ENCODE results near the gene MINDY4B.

The MINDY4B gene

GRCh38 chr3:150925751-150926201, 20.5 kb upstream of the MINDY4B start:
- TF ChIP-seq KLF9 (tag by site-specific recombination; IDR thresholded peaks at IDR 0.05; ENCODE audit: low read depth) (0 out of 2 replicates have a peak, but pooled peaks have one; percentile 17), ZNF148 (tag by site-specific recombination; IDR thresholded peaks at IDR 0.05; ENCODE audit: borderline replicate concordance) (no peak), WT1 (tag by site-specific recombination; IDR thresholded peaks at IDR 0.05) (no peak), ZFP69B (tag by site-specific recombination; IDR thresholded peaks at IDR 0.05) (no peak), PRDM1 (tag by site-specific recombination; IDR thresholded peaks at IDR 0.05) (no peak), ZNF654 (tag by site-specific recombination; IDR thresholded peaks at IDR 0.05; ENCODE audit: low read depth) (peak; percentile 62), CTCF (tag by site-specific recombination; IDR thresholded peaks at IDR 0.05) (peak; percentile 17; the same call in 1 of the 2 replicates)
- CTCF ChIA-PET = interaction anchor here (0.6 to 2.2 kb wide), 11 partner anchors 9 to 238 kb away, joined by 3 to 16 read pairs (median 4); partner anchors contain the start of gene MED12L
- Histone ChIP-seq H3K4me3 (ENCODE audit: low read depth, low read length) (no peak overlapping the region), H3K36me3 (ENCODE audit: control insufficient read depth in 2 of 2, insufficient read depth in 1 of 2, low read length in 2 of 2) (no peaks in the 10 kb centered on the region), H3K27ac (ENCODE audit: extremely low read depth, low read depth, low read length) (no peak overlapping the region), H3K9me3 (ENCODE audit: control insufficient read depth, insufficient read depth, low read depth, low read length) (no peaks in the 10 kb centered on the region), H3K4me1 (ENCODE audit: control insufficient read depth, insufficient read depth, low read length) (no peaks in the 10 kb centered on the region)
- POLR2A ChIA-PET = no interaction called here

- TF ChIP-seq ZNF707 (tag by site-specific recombination; IDR thresholded peaks at IDR 0.05) = no peak
- no peak for TF ChIP-seq YY1 (tag by site-specific recombination; IDR thresholded peaks at IDR 0.05)
- no peak for TF ChIP-seq ZNF624 (tag by site-specific recombination; IDR thresholded peaks at IDR 0.05)
- no peak for TF ChIP-seq ZNF791 (tag by site-specific recombination; IDR thresholded peaks at IDR 0.05)
- no peak for TF ChIP-seq ZNF837 (tag by site-specific recombination; IDR thresholded peaks at IDR 0.05)
- no peaks in the 10 kb centered on the region for H3K36me3 ChIP-seq (ENCODE audit: control insufficient read depth in 2 of 2, insufficient read depth in 1 of 2, low read length in 2 of 2)
- ChIA-PET CTCF (no interaction called here), POLR2A (no interaction called here)
- no peak overlapping the region for H3K4me3 ChIP-seq (ENCODE audit: low read depth, low read length)
- no peaks in the 10 kb centered on the region for H3K4me1 ChIP-seq (ENCODE audit: control insufficient read depth, insufficient read depth, low read length)
- no peak overlapping the region for H3K27ac ChIP-seq (ENCODE audit: extremely low read depth, low read depth, low read length)
- no peaks in the 10 kb centered on the region for H3K9me3 ChIP-seq (ENCODE audit: control insufficient read depth, insufficient read depth, low read depth, low read length)
Observed at GRCh38 chr3:150922611-150923010, 17.4 kb upstream of the MINDY4B start.

- TF ChIP-seq ZSCAN4 (tag by site-specific recombination; IDR thresholded peaks at IDR 0.05) (peak; percentile 47; the same call in 1 of the 2 replicates), SCRT1 (tag by site-specific recombination; IDR thresholded peaks at IDR 0.05; ENCODE audit: borderline replicate concordance) (no peak)
- Histone ChIP-seq H3K4me3 (ENCODE audit: low read depth, low read length) (no peak overlapping the region), H3K27ac (ENCODE audit: extremely low read depth, low read depth, low read length) (no peak overlapping the region), H3K9me3 (ENCODE audit: control insufficient read depth, insufficient read depth, low read depth, low read length) (no peaks in the 10 kb centered on the region), H3K36me3 (ENCODE audit: control insufficient read depth in 2 of 2, insufficient read depth in 1 of 2, low read length in 2 of 2) (no peaks in the 10 kb centered on the region), H3K4me1 (ENCODE audit: control insufficient read depth, insufficient read depth, low read length) (no peaks in the 10 kb centered on the region)
- ChIA-PET CTCF (no interaction called here), POLR2A (no interaction called here)
Observed at GRCh38 chr3:150921209-150921608, 16.0 kb upstream of the MINDY4B start.
